Endothelial cell of umbilical vein (primary cell): ENCODE measurements around the gene SKI.

ENCODE experiments used
- CTCF ChIP-seq, 2 donors: IDR thresholded peaks; 1 replicate in 1 of 2; 2 replicates in 1 of 2; pipeline ENCODE4 v1.5.1; 2011; ENCODE audit warnings: low read length in 2 of 2, mild to moderate bottlenecking in 2 of 2, moderate library complexity in 2 of 2, control low read depth in 1 of 2, inconsistent platforms in 1 of 2, low read depth in 1 of 2; ENCODE audit not compliant: insufficient read depth in 1 of 2; ENCODE audit errors: extremely low read depth in 1 of 2
- EZH2 ChIP-seq: IDR thresholded peaks from 2 replicates; pipeline ENCODE4 v1.6.1; 2012; ENCODE audit warnings: borderline replicate concordance, low read depth, mild to moderate bottlenecking, moderate library complexity, low read length, inconsistent platforms; ENCODE audit not compliant: severe bottlenecking
- JUN ChIP-seq: IDR thresholded peaks from 2 replicates; pipeline ENCODE4 v1.6.1; 2011; ENCODE audit warnings: borderline replicate concordance, low read depth; ENCODE audit not compliant: insufficient read length, insufficient read depth
- POLR2A ChIP-seq: IDR thresholded peaks from 2 replicates; pipeline ENCODE4 v1.6.1; 2012; ENCODE audit warnings: low read depth, mild to moderate bottlenecking, control low read depth, low read length

GRCh38 chr1:2271211-2271721, 43.1 kb downstream of the SKI start:
- no peak for TF ChIP-seq CTCF (IDR thresholded peaks at IDR 0.05; ENCODE audit: extremely low read depth in 1 of 2, insufficient read depth in 1 of 2, low read depth in 1 of 2, low read length in 2 of 2)
- TF ChIP-seq EZH2, result no peak
- no peak for TF ChIP-seq POLR2A
- no peak for TF ChIP-seq JUN
